GM23248 (cell line): ENCODE results near the gene MMP28.

Source experiments
- EZH2 ChIP-seq: fragments of 200-600 bp; sonication (generic); IDR thresholded peaks from 2 replicates; pipeline ENCODE4 v1.6.1; 2018; ENCODE audit warnings: antibody characterized with exemption, mild to moderate bottlenecking; ENCODE audit not compliant: insufficient read depth, poor library complexity, severe bottlenecking
- EZH2phosphoT487 ChIP-seq: fragments of 200-600 bp; sonication (generic); IDR thresholded peaks from 2 replicates; pipeline ENCODE4 v1.6.1; 2018; ENCODE audit warnings: antibody characterized with exemption, moderate library complexity, mild to moderate bottlenecking, low read depth; ENCODE audit not compliant: insufficient read depth

DNA sequence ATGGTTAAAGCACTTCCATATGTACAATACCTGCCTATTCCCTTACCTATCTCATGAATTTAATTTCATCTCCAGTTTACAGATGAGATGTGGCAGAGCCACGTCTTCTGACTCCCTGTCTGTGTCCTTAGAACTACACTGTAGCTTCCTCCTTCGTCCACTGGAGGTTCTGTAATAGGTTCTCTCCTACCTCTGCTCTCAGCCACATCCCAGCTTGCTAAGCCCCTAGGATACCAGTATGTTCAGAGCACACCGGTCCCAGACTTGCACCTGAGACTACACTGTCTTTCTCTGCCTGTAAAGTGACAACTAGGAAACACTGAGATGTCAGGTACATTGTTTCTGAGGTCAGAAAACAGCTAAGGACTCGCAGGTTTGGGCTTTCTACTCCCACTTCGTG, 67.8 kb downstream of the MMP28 start:
- TF ChIP-seq EZH2phosphoT487, result no peak
- no peak for TF ChIP-seq EZH2
